ENCODE measurements around the gene DISP1.

- no peak for TF ChIP-seq CTCF (IDR thresholded peaks at IDR 0.05)
- TF ChIP-seq POLR2A (IDR thresholded peaks at IDR 0.05) = no peak
Measured at GRCh38 chr1:222783051-222783450, 31.8 kb upstream of the DISP1 start.
